HUDEP-2 (cell line): ENCODE measurements around the gene FLII.

Experiments used
- DNase-seq, 76 experiments: peaks; one replicate each; lab custom pipeline; 2025; ENCODE audit not compliant: unreplicated experiment in 76 of 76; lab: John Stamatoyannopoulos, UW

The FLII gene

GRCh38 chr17:18246109-18246725 is 12.3 kb downstream of the FLII start:
- DNase-seq: no peak

- no peak for DNase-seq
Observed at GRCh38 chr17:18245038-18245776, 13.3 kb downstream of the FLII start.

GRCh38 chr17:18241229-18241871 is 17.2 kb downstream of the FLII start:
- no peak for DNase-seq

- DNase-seq: no peak
Observed at GRCh38 chr17:18240449-18240848, 18.1 kb downstream of the FLII start.

- no peak for DNase-seq
Observed at GRCh38 chr17:18238299-18238698, 20.2 kb downstream of the FLII start.

- no peak for DNase-seq
Observed at GRCh38 chr17:18237461-18237860, 21.1 kb downstream of the FLII start.

- no peak for DNase-seq
Observed at GRCh38 chr17:18236494-18236893, 22.0 kb downstream of the FLII start.

GRCh38 chr17:18235743-18236256 is 22.7 kb downstream of the FLII start:
- peak in 16 of 76 experiments; percentile 1 to 66 (median 13) for DNase-seq

GRCh38 chr17:18234853-18235380 is 23.6 kb downstream of the FLII start:
- no peak for DNase-seq

GRCh38 chr17:18233803-18234518 is 24.6 kb downstream of the FLII start:
- no peak for DNase-seq

GRCh38 chr17:18231164-18231563 is 27.4 kb downstream of the FLII start:
- DNase-seq: no peak

GRCh38 chr17:18230288-18231141 is 28.0 kb downstream of the FLII start:
- DNase-seq: no peak

- no peak for DNase-seq
Observed at GRCh38 chr17:18229771-18230170, 28.8 kb downstream of the FLII start.

GRCh38 chr17:18229254-18229653 is 29.3 kb downstream of the FLII start:
- DNase-seq: no peak

- no peak for DNase-seq
Observed at GRCh38 chr17:18228176-18228682, 30.3 kb downstream of the FLII start.

- no peak for DNase-seq
Observed at GRCh38 chr17:18227635-18228034, 30.9 kb downstream of the FLII start.

- DNase-seq: no peak
Observed at GRCh38 chr17:18226284-18226945, 32.1 kb downstream of the FLII start.

- peak in 10 of 76 experiments; percentile 8 to 35 (median 20) for DNase-seq
Observed at GRCh38 chr17:18225642-18226283, 32.8 kb downstream of the FLII start.
